GM12875 (cell line): Measurements from ENCODE around the gene KRT20.

Experiments used
- H3K4me3 ChIP-seq: one replicate; pipeline ENCODE4 v1.5.1; 2011; ENCODE audit warnings: low read depth, low read length, control low read depth
- TF ChIP-seq, protein P1 (sequence below): IDR thresholded peaks from 2 replicates; pipeline ENCODE4 v1.5.1; 2011; ENCODE audit warnings: low read depth, mild to moderate bottlenecking, control low read depth, inconsistent platforms, low read length, moderate library complexity, borderline replicate concordance; ENCODE audit not compliant: insufficient read depth

KRT20 gene

DNA sequence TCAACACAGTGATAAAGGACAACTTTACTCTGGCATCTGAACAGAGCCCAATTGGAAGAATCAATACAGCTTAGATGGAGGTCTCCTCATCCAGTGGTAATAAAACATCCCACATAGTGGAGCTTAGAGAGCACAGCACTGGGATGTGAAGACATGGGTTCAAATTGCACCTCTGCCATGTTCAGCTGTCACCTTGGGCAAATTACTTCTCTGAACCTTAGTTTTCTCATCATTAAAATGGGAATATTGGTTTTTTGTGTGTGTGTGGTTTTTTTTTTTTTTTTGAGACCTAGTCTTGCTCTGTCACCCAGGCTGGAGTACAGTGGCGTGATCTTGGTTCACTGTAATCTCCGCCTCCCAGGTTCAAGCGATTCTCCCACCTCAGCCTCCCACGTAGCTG lies 49.0 kb downstream of the KRT20 start:
- H3K4me3 ChIP-seq = no peak overlapping the region
- TF ChIP-seq, protein P1, sequence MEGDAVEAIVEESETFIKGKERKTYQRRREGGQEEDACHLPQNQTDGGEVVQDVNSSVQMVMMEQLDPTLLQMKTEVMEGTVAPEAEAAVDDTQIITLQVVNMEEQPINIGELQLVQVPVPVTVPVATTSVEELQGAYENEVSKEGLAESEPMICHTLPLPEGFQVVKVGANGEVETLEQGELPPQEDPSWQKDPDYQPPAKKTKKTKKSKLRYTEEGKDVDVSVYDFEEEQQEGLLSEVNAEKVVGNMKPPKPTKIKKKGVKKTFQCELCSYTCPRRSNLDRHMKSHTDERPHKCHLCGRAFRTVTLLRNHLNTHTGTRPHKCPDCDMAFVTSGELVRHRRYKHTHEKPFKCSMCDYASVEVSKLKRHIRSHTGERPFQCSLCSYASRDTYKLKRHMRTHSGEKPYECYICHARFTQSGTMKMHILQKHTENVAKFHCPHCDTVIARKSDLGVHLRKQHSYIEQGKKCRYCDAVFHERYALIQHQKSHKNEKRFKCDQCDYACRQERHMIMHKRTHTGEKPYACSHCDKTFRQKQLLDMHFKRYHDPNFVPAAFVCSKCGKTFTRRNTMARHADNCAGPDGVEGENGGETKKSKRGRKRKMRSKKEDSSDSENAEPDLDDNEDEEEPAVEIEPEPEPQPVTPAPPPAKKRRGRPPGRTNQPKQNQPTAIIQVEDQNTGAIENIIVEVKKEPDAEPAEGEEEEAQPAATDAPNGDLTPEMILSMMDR = no peak

DNA sequence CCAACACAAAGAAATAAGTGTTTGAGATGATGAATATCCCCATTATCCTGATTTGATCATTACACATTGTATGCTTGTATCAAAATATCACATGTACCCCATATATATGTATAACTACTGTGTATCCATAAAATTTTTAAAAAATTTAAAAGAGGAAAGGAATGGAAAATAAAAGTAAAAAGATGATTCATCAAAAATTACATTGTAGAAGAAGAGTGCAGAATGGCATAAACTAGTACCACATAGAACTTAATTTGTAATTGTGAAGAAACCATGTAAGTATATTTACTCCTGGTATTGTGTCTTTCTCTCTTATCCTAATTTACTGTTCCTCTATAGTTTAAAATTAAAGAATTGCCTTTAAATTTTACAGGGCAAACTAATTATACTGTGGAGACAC lies 51.2 kb downstream of the KRT20 start:
- TF ChIP-seq, protein P1 = no peak
- no peak overlapping the region for H3K4me3 ChIP-seq

DNA sequence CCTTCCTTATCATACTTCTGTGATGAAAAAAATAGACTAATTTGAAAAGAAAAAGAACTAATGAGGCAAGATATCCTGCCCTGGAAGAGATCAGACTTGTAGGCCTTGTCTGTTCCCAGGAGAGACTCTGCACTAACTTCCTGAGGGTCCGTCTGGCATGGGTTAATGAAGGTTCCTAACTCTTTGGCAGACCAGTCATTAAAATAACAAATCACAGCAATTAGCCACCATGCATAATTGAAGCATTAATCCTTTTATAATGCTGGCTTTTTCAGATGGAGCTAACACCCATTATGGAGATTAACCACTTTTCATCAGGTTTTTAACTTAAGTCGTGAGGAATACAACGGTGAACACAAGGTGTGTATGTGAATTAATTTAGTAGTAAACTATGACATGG lies 52.2 kb downstream of the KRT20 start:
- TF ChIP-seq, protein P1 = no peak
- no peak overlapping the region for H3K4me3 ChIP-seq

DNA sequence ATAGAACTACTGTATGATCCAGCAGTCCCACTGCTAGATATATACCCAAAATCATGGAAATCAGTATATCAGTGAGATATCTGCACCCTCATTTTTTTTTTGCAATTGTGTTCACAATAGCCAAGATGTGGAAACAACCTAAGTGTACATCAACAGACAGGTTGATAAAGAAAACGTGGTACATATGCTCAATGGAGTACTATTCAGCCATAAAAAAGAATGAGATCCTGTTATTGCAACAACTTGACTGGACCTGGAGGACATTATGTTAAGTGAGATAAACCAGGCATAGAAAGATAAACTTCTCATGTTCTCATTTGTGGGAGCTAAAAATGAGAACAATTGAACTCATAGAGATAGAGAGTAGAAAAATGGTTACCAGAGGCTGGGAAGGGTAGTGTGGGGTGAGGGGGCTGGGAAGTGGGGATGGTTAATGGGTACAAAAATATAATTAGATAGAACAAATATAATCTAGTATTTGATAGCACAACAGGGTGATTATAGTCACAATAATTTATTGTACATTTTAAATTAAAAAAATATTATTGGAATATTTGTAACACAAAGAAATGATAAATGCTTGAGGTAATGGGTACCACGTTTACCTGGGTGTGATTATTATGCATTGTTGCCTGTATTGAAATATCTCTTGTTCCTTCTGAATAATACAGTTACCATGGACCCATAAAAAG lies 54.8 kb downstream of the KRT20 start:
- H3K4me3 ChIP-seq = no peak overlapping the region
- TF ChIP-seq, protein P1 = no peak

DNA sequence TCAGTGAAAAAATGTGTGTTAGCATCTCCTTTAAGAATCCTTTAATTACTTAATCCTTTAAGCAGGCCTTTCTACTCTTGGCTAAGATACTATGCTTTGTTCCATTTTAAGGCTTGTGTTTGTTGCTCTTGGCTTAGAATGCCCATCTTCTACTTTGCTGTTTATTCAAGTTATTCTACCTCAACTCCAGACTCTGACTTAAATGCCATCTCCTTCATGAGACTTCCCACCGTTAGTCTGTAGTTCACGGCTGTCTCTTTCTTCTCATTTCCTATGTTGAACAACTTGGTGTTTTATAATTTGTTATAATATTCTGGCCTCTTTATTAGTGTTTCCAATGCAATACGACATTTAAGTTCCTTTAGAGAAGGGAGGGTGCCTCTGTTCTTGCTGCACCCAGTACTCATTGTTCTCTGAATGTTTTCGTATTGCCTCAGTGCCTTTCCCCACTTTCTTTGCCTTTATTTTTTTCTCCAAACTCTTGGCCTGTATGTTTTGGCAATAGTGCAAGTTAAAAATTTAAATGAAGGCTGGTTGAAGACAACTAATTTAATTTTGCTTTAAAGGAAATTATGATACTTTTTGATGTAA lies 56.5 kb downstream of the KRT20 start:
- TF ChIP-seq, protein P1 = no peak
- H3K4me3 ChIP-seq = no peak overlapping the region

DNA sequence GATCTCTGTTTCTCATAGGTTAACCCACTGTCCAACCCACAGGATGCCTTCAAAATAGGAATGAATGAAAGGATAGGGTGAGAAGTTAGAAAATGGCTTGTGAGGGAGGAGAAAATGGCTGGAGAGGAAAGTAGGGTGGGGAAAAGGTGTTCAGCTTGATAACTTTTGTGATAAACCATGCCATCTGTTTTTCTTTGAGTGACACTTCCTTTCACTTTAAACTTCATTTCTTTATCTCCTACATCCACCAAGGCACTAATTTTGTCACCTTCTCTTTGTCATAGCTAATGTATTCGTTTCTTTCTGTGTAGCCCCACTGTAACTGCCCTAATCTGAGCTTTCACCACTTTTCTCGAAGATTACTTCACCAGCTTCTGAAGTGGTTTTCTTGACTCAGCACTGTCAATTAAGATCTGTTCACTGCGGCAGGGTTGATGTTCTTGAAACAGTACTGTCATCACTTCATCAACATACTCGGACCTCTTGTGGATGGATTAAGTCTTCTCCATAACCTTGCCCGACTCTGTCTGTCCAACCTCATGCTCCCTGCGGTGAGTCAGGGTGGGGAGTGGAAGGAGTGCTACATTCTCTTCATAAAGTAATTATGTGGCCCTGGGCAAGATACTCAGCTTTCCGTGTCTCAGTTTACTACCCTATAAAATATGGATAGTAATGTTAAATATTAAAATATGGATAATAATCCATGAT lies 57.1 kb downstream of the KRT20 start:
- TF ChIP-seq, protein P1 = no peak
- H3K4me3 ChIP-seq = no peak overlapping the region
